A673 (cell line): ENCODE measurements around the gene SERPINA10. TPM values are rescaled to one million over a fixed set of nuclear protein-coding genes. Genes with fewer than 3 reads are reported as not detected.
A peak's percentile ranks its signal among the peaks of the same experiment; 100 is the strongest.

Experiments used
- BruUV-seq: library from RNA; stranded (reverse); fragments of 400-500 nt; replicated peaks from 2 replicates; lab custom pipeline; 2021; lab: Mats Ljungman, UMichigan
- CTCF ChIA-PET: fragments of 300-600 bp; sonication (Branson Sonifier 250); formaldehyde crosslinking; loops from one replicate; lab custom pipeline; 2022; ENCODE audit warnings: antibody characterized with exemption; lab: Charles Lee
- POLR2A ChIA-PET: fragments of 300-600 bp; sonication (Branson Sonifier 250); formaldehyde crosslinking; loops from one replicate; lab custom pipeline; 2022; ENCODE audit warnings: antibody characterized with exemption; ENCODE audit not compliant: low non-redundant PET; lab: Charles Lee
- DNase-seq: peaks from one replicate; pipeline ENCODE4 v3.0.0-alpha.2; 2015; ENCODE audit warnings: low spot score
- H3K27ac ChIP-seq: fragments of 200-600 bp; sonication (generic); 2 replicates; pipeline ENCODE4 v1.5.1; 2016; ENCODE audit warnings: mixed run types, low read depth, mild to moderate bottlenecking, mixed read lengths, antibody characterized with exemption, low read length; ENCODE audit not compliant: poor library complexity, severe bottlenecking
- H3K27me3 ChIP-seq: fragments of 200-600 bp; sonication (generic); replicated peaks from 2 replicates; pipeline ENCODE4 v1.6.1; 2017; ENCODE audit warnings: mixed run types, low read depth, mild to moderate bottlenecking, mixed read lengths, antibody characterized with exemption, low read length; ENCODE audit not compliant: insufficient read depth, poor library complexity
- H3K36me3 ChIP-seq: fragments of 200-600 bp; sonication (generic); 2 replicates; pipeline ENCODE4 v1.6.1; 2016; ENCODE audit warnings: mixed run types, mild to moderate bottlenecking, mixed read lengths, antibody characterized with exemption, low read length; ENCODE audit not compliant: insufficient read depth, poor library complexity, severe bottlenecking
- H3K4me1 ChIP-seq: fragments of 200-600 bp; sonication (generic); 2 replicates; pipeline ENCODE4 v1.6.1; 2017; ENCODE audit warnings: mixed run types, mild to moderate bottlenecking, mixed read lengths, antibody characterized with exemption, low read length; ENCODE audit not compliant: insufficient read depth, poor library complexity, severe bottlenecking
- H3K4me3 ChIP-seq: fragments of 200-600 bp; sonication (generic); 2 replicates; pipeline ENCODE4 v1.5.1; 2016; ENCODE audit warnings: low read depth, mixed run types, mild to moderate bottlenecking, mixed read lengths, low read length; ENCODE audit not compliant: poor library complexity, severe bottlenecking
- H3K9me3 ChIP-seq: fragments of 200-600 bp; sonication (generic); 2 replicates; pipeline ENCODE4 v1.6.1; 2016; ENCODE audit warnings: mixed run types, low read depth, mild to moderate bottlenecking, mixed read lengths, antibody characterized with exemption, low read length; ENCODE audit not compliant: poor library complexity, severe bottlenecking
- CTCF ChIP-seq: fragments of 300-800, 200-600 bp; sonication (generic); conservative IDR thresholded peaks from 2 replicates; pipeline ENCODE4 v1.5.1; 2017; ENCODE audit warnings: low read depth, mild to moderate bottlenecking, antibody characterized with exemption, low read length, moderate library complexity, mixed read lengths
- EZH2 ChIP-seq: fragments of 200-600 bp; sonication (generic); IDR thresholded peaks from 2 replicates; pipeline ENCODE4 v1.6.1; 2017; ENCODE audit warnings: borderline replicate concordance, low read depth, mild to moderate bottlenecking, mixed read lengths, antibody characterized with exemption, low read length; ENCODE audit not compliant: poor library complexity, severe bottlenecking
- intact Hi-C: fragments of 100-400 bp; cut with micrococcal nuclease; formaldehyde crosslinking; loops from one replicate; pipeline ENCODE4 v1.10.0; 2022; ENCODE audit not compliant: unreplicated experiment
- total RNA-seq: library from RNA; stranded (reverse); gene quantifications from 2 replicates; pipeline ENCODE4 v1.2.3, GENCODE V29; 2021

Gene SERPINA10
- total RNA-seq, 1 experiment from 2014 or later = not detected

- POLR2A ChIA-PET = no interaction called here
- H3K4me3 ChIP-seq = no peak overlapping the region
- no peak for TF ChIP-seq EZH2
- no peaks in the 10 kb centered on the region for H3K9me3 ChIP-seq
- H3K27ac ChIP-seq = no peak overlapping the region
- CTCF ChIA-PET = no interaction called here
- no peaks in the 10 kb centered on the region for H3K27me3 ChIP-seq
- no peaks in the 10 kb centered on the region for H3K36me3 ChIP-seq
- intact Hi-C loops = no loop called here
- no peaks in the 10 kb centered on the region for H3K4me1 ChIP-seq
- DNase-seq = no peak
- BruUV-seq = no TSS peak
Observed at GRCh38 chr14:94309721-94310120, 16.7 kb upstream of the SERPINA10 start.

- ChIA-PET POLR2A (no interaction called here), CTCF (no interaction called here)
Observed at GRCh38 chr14:94307410-94307992, 14.4 kb upstream of the SERPINA10 start.

DNA sequence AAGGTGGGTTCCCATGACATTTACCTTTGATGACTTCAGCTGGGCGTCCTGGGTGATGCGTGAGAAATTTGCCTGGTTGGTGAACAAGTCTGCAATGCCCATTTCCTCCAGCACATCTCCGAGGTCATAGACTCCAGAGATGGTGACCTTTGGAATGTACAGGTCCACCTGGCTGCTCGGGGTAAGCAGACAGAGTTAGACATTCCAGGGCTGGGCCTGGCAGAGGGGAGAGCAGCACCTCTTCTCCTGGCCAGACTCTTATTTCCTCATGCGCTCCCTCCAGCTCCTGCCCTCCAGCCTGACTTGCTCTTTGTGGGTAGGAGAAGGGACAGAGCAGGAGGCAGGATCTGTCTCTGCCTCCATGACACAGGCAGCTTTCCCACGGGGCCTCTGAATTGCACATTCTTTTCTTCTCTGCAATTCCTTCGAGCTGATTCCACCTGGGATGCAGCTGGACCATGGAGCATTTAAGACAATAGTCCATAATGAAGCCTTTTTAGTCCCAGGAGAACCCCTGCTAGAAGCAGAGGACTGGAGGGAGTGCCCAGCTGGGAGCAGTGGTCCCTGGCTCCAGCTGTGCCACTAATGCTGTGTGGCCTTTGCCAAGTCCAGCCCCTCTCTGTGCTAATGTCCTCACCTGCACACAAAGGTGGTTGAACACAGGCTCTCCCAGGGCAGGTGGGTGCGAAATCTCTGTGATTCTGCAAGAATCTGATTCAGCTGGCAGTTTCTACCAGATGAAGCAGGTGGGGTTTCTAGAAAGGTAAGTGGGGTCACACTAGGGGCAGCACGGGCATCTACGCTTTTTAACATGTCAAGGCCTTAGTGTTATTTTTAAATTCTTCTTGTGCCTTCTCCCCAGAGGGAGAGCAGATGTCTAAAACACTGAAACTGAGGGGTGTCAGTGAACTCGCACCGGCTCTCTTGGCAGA, 13.2 kb upstream of the SERPINA10 start:
- Histone ChIP-seq H3K4me1 (no peaks in the 10 kb centered on the region), H3K27ac (no peak overlapping the region), H3K36me3 (no peaks in the 10 kb centered on the region), H3K27me3 (no peaks in the 10 kb centered on the region), H3K9me3 (no peaks in the 10 kb centered on the region), H3K4me3 (no peak overlapping the region)
- BruUV-seq = no TSS peak
- CTCF ChIA-PET = no interaction called here
- no peak for DNase-seq
- TF ChIP-seq CTCF (no peak), EZH2 (no peak)
- intact Hi-C loops = no loop called here
- POLR2A ChIA-PET = no interaction called here

More at GRCh38 chr14:94307410-94307992, 14.4 kb upstream of the SERPINA10 start:
- peak; percentile 15 for DNase-seq
- Histone ChIP-seq H3K27ac (no peak overlapping the region), H3K36me3 (no peaks in the 10 kb centered on the region), H3K4me1 (no peaks in the 10 kb centered on the region), H3K27me3 (no peaks in the 10 kb centered on the region), H3K4me3 (no peak overlapping the region), H3K9me3 (no peaks in the 10 kb centered on the region)
- peak; percentile 44; the same call in 1 of the 2 replicates for TF ChIP-seq CTCF
- TF ChIP-seq EZH2 = no peak
- BruUV-seq = no TSS peak
- intact Hi-C loops = no loop called here
